Measurements from ENCODE around the gene RNF223.

DNA sequence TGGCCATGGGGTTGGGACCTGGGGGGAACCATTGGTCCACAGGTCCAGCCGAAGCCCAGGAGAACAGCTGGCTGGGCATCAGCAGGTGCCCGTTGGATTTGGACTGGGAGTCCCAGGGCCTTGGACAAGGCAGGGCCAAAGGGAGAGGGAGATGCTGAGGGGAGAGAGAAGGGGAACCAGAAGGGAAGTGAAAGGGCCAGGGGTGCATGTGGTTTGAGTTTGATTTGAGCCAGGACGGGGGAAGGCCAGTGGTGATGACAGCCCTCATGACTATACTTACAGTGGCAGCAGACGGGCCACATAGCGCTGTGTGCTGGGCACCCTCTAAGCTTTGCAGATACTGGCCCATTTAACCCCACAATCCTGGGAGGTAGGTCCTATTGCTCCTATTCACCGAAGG is 35.4 kb downstream of the RNF223 start:
- TF ChIP-seq, protein P1, sequence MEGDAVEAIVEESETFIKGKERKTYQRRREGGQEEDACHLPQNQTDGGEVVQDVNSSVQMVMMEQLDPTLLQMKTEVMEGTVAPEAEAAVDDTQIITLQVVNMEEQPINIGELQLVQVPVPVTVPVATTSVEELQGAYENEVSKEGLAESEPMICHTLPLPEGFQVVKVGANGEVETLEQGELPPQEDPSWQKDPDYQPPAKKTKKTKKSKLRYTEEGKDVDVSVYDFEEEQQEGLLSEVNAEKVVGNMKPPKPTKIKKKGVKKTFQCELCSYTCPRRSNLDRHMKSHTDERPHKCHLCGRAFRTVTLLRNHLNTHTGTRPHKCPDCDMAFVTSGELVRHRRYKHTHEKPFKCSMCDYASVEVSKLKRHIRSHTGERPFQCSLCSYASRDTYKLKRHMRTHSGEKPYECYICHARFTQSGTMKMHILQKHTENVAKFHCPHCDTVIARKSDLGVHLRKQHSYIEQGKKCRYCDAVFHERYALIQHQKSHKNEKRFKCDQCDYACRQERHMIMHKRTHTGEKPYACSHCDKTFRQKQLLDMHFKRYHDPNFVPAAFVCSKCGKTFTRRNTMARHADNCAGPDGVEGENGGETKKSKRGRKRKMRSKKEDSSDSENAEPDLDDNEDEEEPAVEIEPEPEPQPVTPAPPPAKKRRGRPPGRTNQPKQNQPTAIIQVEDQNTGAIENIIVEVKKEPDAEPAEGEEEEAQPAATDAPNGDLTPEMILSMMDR (IDR thresholded peaks at IDR 0.05; ENCODE audit: low read depth, low read length, missing input control) = no peak
- TF ChIP-seq, protein P2, sequence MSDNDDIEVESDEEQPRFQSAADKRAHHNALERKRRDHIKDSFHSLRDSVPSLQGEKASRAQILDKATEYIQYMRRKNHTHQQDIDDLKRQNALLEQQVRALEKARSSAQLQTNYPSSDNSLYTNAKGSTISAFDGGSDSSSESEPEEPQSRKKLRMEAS (IDR thresholded peaks at IDR 0.05) = no peak
- no peak for TF ChIP-seq GABPA (IDR thresholded peaks at IDR 0.05 in 1 of 2, conservative IDR thresholded peaks at IDR 0.05 in 1 of 2)
- no peak for TF ChIP-seq TAF1 (conservative IDR thresholded peaks at IDR 0.05)
- no peak for TF ChIP-seq SP1 (IDR thresholded peaks at IDR 0.05)
- TF ChIP-seq, protein P3, sequence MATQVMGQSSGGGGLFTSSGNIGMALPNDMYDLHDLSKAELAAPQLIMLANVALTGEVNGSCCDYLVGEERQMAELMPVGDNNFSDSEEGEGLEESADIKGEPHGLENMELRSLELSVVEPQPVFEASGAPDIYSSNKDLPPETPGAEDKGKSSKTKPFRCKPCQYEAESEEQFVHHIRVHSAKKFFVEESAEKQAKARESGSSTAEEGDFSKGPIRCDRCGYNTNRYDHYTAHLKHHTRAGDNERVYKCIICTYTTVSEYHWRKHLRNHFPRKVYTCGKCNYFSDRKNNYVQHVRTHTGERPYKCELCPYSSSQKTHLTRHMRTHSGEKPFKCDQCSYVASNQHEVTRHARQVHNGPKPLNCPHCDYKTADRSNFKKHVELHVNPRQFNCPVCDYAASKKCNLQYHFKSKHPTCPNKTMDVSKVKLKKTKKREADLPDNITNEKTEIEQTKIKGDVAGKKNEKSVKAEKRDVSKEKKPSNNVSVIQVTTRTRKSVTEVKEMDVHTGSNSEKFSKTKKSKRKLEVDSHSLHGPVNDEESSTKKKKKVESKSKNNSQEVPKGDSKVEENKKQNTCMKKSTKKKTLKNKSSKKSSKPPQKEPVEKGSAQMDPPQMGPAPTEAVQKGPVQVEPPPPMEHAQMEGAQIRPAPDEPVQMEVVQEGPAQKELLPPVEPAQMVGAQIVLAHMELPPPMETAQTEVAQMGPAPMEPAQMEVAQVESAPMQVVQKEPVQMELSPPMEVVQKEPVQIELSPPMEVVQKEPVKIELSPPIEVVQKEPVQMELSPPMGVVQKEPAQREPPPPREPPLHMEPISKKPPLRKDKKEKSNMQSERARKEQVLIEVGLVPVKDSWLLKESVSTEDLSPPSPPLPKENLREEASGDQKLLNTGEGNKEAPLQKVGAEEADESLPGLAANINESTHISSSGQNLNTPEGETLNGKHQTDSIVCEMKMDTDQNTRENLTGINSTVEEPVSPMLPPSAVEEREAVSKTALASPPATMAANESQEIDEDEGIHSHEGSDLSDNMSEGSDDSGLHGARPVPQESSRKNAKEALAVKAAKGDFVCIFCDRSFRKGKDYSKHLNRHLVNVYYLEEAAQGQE (IDR thresholded peaks at IDR 0.05) = no peak
- no peak for TF ChIP-seq YY1 (IDR thresholded peaks at IDR 0.05)

Measured in liver (tissue), 3 donors.